Fibroblast of lung (primary cell): Measurements from ENCODE around the gene FAU.

ENCODE experiments used
- CTCF ChIP-seq, 2 donors: IDR thresholded peaks in 1 of 2; conservative IDR thresholded peaks in 1 of 2; 1 replicate in 1 of 2; 2 replicates in 1 of 2; pipeline ENCODE4 v1.5.1; 2011 to 2012; ENCODE audit warnings: low read length in 2 of 2, control low read depth in 1 of 2, inconsistent platforms in 1 of 2, low read depth in 1 of 2, mild to moderate bottlenecking in 1 of 2
- EZH2 ChIP-seq: IDR thresholded peaks from 2 replicates; pipeline ENCODE4 v1.5.1; 2012; ENCODE audit warnings: low read length, control low read depth, mild to moderate bottlenecking; ENCODE audit errors: missing control alignments

- no peak for TF ChIP-seq CTCF (conservative IDR thresholded peaks at IDR 0.05 in 1 of 2, IDR thresholded peaks at IDR 0.05 in 1 of 2; ENCODE audit: low read depth in 1 of 2, low read length in 2 of 2)
- no peak for TF ChIP-seq EZH2
Measured at GRCh38 chr11:65130631-65131416, 8.9 kb upstream of the FAU start.
